ENCODE data around the gene ASB18.

ASB18 gene

GRCh38 chr2:236219411-236219810 lies 44.8 kb downstream of the ASB18 start:
- H3K9me3 ChIP-seq, result no peaks in the 10 kb centered on the region
- no peaks in the 10 kb centered on the region for H3K4me1 ChIP-seq
- no peak overlapping the region for H3K4me3 ChIP-seq (ENCODE audit: low read depth, low read length)
- no peaks in the 10 kb centered on the region for H3K27me3 ChIP-seq
- DNase-seq, result no peak
- no peaks in the 10 kb centered on the region for H3K36me3 ChIP-seq
- no peak for TF ChIP-seq CTCF (IDR thresholded peaks at IDR 0.05; ENCODE audit: low read depth, low read length)

DNA sequence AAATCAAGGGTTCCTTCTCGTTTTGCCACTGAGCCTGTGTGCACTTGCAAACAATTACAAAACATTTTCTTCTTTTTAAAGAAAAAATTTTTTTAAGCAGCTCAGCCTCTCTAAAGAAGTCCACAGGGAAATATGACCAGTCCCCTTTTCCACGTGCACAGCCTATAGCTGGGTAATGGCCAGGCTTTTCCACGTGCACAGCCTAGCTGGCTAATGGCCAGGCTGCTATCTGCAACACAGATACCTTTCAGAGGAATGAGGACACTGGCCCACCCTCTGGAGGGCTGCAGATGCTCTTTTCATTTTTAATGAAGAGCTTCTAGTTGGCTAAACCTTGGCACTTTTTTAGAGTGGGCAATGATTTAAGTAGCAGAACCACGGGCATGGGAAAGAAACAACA lies 46.3 kb downstream of the ASB18 start:
- Histone ChIP-seq H3K4me1 (no peaks in the 10 kb centered on the region), H3K9me3 (no peaks in the 10 kb centered on the region), H3K4me3 (ENCODE audit: low read depth, low read length) (no peak overlapping the region), H3K27me3 (0 out of 2 replicates have a peak, but pooled peaks cover 3% of the 10 kb centered on the region), H3K36me3 (no peaks in the 10 kb centered on the region)
- TF ChIP-seq CTCF (IDR thresholded peaks at IDR 0.05; ENCODE audit: low read depth, low read length), result no peak
- DNase-seq, result peak; percentile 57

- Histone ChIP-seq H3K4me1 (no peaks in the 10 kb centered on the region), H3K4me3 (ENCODE audit: low read depth, low read length) (no peak overlapping the region), H3K9me3 (no peaks in the 10 kb centered on the region), H3K27me3 (peaks cover 3% of the 10 kb centered on the region; the same call in 1 of the 2 replicates), H3K36me3 (no peaks in the 10 kb centered on the region)
- no peak for TF ChIP-seq CTCF (IDR thresholded peaks at IDR 0.05; ENCODE audit: low read depth, low read length)
- DNase-seq, result no peak
These were observed 47.5 kb downstream of the ASB18 start for GRCh38 chr2:236216711-236217110.

DNA sequence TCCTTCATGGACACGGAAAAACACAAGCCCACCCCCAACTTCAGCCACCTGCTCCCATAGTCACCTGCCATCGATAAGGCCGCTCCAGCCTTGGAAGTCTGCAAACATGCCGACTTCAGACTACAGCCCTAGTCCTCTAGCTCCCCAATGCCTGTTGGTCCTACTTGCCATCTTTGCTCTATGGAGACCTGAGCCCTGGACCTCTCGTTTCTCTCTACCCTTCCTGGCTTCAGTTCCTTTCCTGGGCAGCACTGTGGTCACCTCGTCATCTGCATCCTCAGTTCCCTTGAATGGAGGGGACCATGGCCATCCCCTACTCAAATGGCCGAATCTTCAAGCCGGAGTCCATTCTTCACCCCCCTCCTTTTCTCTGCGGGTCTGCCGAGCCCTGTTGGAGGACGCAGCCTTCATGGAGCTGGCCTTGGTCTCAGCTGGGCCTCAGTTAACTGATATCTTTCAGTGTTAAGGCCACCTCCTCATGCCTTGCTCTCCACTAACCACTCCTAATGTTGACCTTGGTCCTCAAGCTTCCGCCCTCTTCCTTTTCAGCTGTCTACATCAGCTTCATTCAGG lies 48.4 kb downstream of the ASB18 start:
- no peaks in the 10 kb centered on the region for H3K36me3 ChIP-seq
- H3K27me3 ChIP-seq, result peaks cover 6% of the 10 kb centered on the region; the same call in 1 of the 2 replicates
- TF ChIP-seq CTCF (IDR thresholded peaks at IDR 0.05; ENCODE audit: low read depth, low read length), result no peak
- no peak overlapping the region for H3K4me3 ChIP-seq (ENCODE audit: low read depth, low read length)
- no peaks in the 10 kb centered on the region for H3K4me1 ChIP-seq
- no peak for DNase-seq
- H3K9me3 ChIP-seq, result no peaks in the 10 kb centered on the region

GRCh38 chr2:236215196-236215595 lies 49.0 kb downstream of the ASB18 start:
- no peak for TF ChIP-seq CTCF (IDR thresholded peaks at IDR 0.05; ENCODE audit: low read depth, low read length)
- peaks cover 6% of the 10 kb centered on the region; the same call in 1 of the 2 replicates for H3K27me3 ChIP-seq
- no peak overlapping the region for H3K4me3 ChIP-seq (ENCODE audit: low read depth, low read length)
- no peaks in the 10 kb centered on the region for H3K9me3 ChIP-seq
- no peaks in the 10 kb centered on the region for H3K4me1 ChIP-seq
- H3K36me3 ChIP-seq, result no peaks in the 10 kb centered on the region
- no peak for DNase-seq

DNA sequence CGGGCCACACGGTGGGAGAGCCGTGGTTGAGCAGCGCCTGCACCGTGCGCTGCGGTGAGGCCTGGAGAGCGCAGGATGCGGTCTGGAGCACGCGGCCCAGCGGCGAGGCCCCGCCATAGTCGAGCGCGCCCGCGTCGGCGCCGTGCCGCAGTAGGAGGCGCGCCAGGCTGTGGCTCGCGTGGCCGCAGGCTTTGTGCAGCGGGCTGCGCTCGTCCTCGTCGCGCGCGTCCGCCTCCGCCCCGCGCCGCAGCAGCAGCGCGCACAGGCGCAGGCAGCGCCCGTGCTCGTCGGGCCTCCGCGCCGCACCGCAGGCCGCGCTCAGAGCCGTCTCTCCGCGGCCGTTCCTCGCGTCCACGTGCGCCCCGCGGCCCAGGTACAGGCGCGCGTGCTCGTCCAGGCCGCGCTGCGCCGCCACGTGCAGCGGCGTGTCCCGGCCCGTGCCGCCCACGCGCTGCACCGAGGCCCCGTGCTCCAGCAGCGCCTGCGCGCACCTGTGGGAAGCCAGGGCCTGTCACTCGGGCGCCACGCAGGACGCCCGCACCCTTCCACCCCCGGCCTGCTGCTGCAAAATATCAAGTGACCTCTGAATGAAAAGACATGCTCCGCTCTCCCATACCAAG lies 49.7 kb downstream of the ASB18 start:
- Histone ChIP-seq H3K9me3 (no peaks in the 10 kb centered on the region), H3K36me3 (no peaks in the 10 kb centered on the region), H3K4me3 (ENCODE audit: low read depth, low read length) (no peak overlapping the region), H3K27me3 (peaks cover 6% of the 10 kb centered on the region; the same call in 1 of the 2 replicates), H3K4me1 (no peaks in the 10 kb centered on the region)
- no peak for TF ChIP-seq CTCF (IDR thresholded peaks at IDR 0.05; ENCODE audit: low read depth, low read length)
- no peak for DNase-seq
